ENCODE data around the gene RTEL1. TPM values are rescaled to one million over a fixed set of nuclear protein-coding genes. Genes with fewer than 3 reads are reported as not detected.

Gene RTEL1
- polyA plus RNA-seq, 1 of the 3 experiments (the other 2 are of a cell fraction): 9.9 TPM

DNA sequence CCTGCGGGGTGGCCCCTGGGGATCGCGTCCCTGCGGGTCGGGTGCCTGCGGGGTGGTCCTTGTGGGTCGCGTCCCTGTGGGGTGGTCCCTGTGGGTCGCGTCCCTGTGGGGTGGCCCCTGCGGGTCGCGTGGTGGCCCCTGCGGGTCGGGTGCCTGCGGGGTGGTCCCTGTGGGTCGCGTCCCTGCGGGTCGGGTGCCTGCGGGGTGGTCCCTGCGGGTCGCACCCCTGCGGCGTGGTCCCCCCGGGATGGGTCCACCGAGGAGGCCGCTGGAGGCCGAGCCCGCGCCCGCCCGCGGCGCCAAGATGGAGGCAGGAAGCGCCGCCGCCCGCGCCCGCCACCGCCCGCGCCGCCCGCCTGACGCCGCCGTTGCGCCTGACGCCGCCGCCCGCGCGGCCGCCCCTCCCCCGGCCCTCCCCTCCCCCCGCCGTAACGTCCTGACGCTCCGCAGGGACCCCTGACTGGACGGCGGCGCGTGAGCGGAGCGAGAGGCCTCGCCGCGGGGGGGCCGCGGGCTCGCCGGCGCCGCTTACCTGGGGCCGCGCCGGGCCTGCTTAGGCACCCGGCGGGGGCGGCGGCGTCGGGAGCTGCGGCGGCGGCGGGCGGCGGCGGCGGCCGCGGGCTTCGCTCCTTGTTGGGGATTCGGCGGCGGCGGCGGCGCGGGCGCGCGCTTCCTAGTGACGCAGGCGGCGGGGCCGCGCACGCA lies 31.5 kb upstream of the RTEL1 start, which contains the start of gene GMEB2 (continued):
- no peak for TF ChIP-seq IRF3 (IDR thresholded peaks at IDR 0.05; ENCODE audit: low read depth, low read length)
- TF ChIP-seq GABPA (IDR thresholded peaks at IDR 0.05; ENCODE audit: low read depth): no peak
- TF ChIP-seq SIN3A (IDR thresholded peaks at IDR 0.05; ENCODE audit: borderline replicate concordance, low read depth, low read length): no peak

DNA sequence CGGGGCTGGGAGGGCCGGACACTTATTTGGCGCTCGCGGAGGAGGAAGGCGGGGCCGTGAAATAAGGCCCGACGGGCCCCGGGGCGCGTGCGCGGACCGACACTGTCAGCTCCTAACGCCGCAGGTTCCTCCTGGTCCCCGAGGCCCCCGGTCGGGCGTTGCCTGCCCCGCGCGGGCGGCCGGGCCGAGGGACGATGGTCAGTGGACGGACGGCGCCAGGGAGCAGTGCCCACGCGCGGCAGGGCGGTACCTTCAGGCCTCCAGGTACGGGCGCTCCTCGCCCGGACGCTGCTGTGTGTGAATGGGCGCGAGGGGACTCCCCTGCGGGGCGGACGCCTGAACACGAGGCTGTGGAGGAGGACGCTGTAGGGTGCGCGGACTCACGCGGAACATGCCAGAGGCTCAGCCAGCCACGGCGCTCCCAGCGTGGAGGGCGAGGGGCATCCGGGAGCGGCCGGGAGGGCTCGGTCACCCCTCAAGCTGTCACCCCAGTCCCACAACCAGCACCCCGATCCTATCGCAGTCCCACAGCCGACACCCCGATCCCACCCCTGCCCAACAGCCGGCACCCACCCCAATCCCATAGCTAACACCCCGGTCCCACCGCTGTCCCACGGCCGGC lies 30.9 kb upstream of the RTEL1 start:
- H3K79me2 ChIP-seq (ENCODE audit: insufficient read depth): peaks cover 50% of the 10 kb centered on the region
- H3K9me3 ChIP-seq: no peaks in the 10 kb centered on the region
- DNase-seq: peak; percentile 99
- WGBS (ENCODE audit: low lambda C conversion rate): 0% methylated on average over 6 of the region's 68 CpGs
- TF ChIP-seq, protein P1, sequence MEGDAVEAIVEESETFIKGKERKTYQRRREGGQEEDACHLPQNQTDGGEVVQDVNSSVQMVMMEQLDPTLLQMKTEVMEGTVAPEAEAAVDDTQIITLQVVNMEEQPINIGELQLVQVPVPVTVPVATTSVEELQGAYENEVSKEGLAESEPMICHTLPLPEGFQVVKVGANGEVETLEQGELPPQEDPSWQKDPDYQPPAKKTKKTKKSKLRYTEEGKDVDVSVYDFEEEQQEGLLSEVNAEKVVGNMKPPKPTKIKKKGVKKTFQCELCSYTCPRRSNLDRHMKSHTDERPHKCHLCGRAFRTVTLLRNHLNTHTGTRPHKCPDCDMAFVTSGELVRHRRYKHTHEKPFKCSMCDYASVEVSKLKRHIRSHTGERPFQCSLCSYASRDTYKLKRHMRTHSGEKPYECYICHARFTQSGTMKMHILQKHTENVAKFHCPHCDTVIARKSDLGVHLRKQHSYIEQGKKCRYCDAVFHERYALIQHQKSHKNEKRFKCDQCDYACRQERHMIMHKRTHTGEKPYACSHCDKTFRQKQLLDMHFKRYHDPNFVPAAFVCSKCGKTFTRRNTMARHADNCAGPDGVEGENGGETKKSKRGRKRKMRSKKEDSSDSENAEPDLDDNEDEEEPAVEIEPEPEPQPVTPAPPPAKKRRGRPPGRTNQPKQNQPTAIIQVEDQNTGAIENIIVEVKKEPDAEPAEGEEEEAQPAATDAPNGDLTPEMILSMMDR (IDR thresholded peaks at IDR 0.05): no peak
- TF ChIP-seq TAF1 (IDR thresholded peaks at IDR 0.05; ENCODE audit: borderline replicate concordance, low read depth, low read length) (peak; percentile 75), NRF1 (IDR thresholded peaks at IDR 0.05; ENCODE audit: low read depth, low read length) (peak; percentile 77), JUND (IDR thresholded peaks at IDR 0.05) (no peak), CHD2 (IDR thresholded peaks at IDR 0.05; ENCODE audit: low read length, partially characterized antibody) (no peak), YY1 (IDR thresholded peaks at IDR 0.05; ENCODE audit: low read depth) (no peak), SMC3 (IDR thresholded peaks at IDR 0.05; ENCODE audit: low read depth, low read length) (no peak), MAX (IDR thresholded peaks at IDR 0.05; ENCODE audit: low read depth) (peak; percentile 50), MXI1 (IDR thresholded peaks at IDR 0.05; ENCODE audit: low read depth, low read length) (peak; percentile 100)
- no peak overlapping the region for H2AFZ ChIP-seq (ENCODE audit: low read depth)
- H3F3A ChIP-seq (replicated peaks; ENCODE audit: insufficient read depth): no peaks in the 10 kb centered on the region
- H4K20me1 ChIP-seq (ENCODE audit: insufficient read depth): no peaks in the 10 kb centered on the region
- CTCF ChIA-PET: interaction anchor here (0.8 to 1.4 kb wide), 7 partner anchors 10 to 353 kb away, joined by 3 to 5 read pairs (median 3); partner anchors contain the start of gene PRPF6
- H3K27me3 ChIP-seq (ENCODE audit: insufficient read depth): no peaks in the 10 kb centered on the region
- H3K9ac ChIP-seq: peak overlapping the region; percentile 82
- no peaks in the 10 kb centered on the region for H3K36me3 ChIP-seq (replicated peaks in 1 of 2; ENCODE audit: control insufficient read depth in 1 of 2, insufficient read depth in 2 of 2, low read length in 1 of 2)
- H3K9me2 ChIP-seq: no peaks in the 10 kb centered on the region
- POLR2A ChIA-PET: interaction anchor here (0.6 to 1.6 kb wide), 7 partner anchors 10 to 352 kb away, joined by 3 to 8 read pairs (median 3); partner anchors contain the start of genes HELZ2, PPDPF, RTEL1 and SAMD10
- peak overlapping the region; percentile 96 for H3K4me2 ChIP-seq
- peaks cover 6 to 8% of the 10 kb centered on the region in 2 experiments; a peak in 2 of 4 replicates for H3K4me1 ChIP-seq (ENCODE audit: control insufficient read depth in 1 of 2, insufficient read depth in 2 of 2, low read depth in 1 of 2, low read length in 1 of 2)
- H3K27ac ChIP-seq (ENCODE audit: low read depth in 2 of 2, low read length in 1 of 2): peak overlapping the region; percentile 58 to 66; a peak in 3 of 4 replicates
- H3K4me3 ChIP-seq (ENCODE audit: low read depth in 2 of 2, low read length in 1 of 2): peak overlapping the region; percentile 76 to 93

Data from SK-N-SH (cell line).